HCT116 (cell line): ENCODE data around the gene TCL1B.

Experiments
- CEBPB ChIP-seq: IDR thresholded peaks from 2 replicates; pipeline ENCODE4 v1.6.1; 2012; ENCODE audit warnings: low read depth
- POLR2AphosphoS5 ChIP-seq: IDR thresholded peaks from 2 replicates; pipeline ENCODE4 v1.6.1; 2011; ENCODE audit warnings: mild to moderate bottlenecking, low read depth, low read length, moderate library complexity
- TCF7L2 ChIP-seq: IDR thresholded peaks from 2 replicates; pipeline ENCODE4 v1.7.0; 2011; ENCODE audit warnings: borderline replicate concordance, inconsistent platforms; ENCODE audit not compliant: insufficient read depth, insufficient read length; ENCODE audit errors: extremely low read depth

DNA sequence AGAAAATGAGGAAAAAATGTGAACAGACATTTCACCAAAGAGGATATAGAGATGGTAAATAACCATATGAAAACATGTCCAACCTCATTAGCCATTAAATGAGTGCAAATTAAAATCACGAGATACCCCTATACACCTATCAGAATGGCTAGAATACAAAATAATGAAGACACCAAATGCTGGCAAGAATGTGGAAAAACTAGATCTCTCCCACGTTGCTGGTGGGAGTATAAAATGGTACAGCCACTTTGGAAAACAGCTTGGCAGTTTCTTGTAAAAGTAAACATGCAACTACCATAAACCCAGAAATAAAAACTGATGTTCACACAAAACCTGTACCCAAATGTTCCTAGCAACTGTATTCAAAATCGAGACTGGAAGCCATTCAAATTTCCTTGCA is 38.3 kb upstream of the TCL1B start:
- TF ChIP-seq CEBPB, result no peak
- TF ChIP-seq POLR2AphosphoS5, result no peak
- TF ChIP-seq TCF7L2, result no peak
